SH-SY5Y (cell line): ENCODE results near the gene TIGD4.

Experiments used
- GATA2 ChIP-seq: IDR thresholded peaks from 2 replicates; pipeline ENCODE4 v1.6.1; 2011; ENCODE audit warnings: mild to moderate bottlenecking, low read depth, low read length
- GATA3 ChIP-seq: IDR thresholded peaks from 2 replicates; pipeline ENCODE4 v1.6.1; 2011; ENCODE audit warnings: low read depth, mild to moderate bottlenecking, low read length, moderate library complexity

DNA sequence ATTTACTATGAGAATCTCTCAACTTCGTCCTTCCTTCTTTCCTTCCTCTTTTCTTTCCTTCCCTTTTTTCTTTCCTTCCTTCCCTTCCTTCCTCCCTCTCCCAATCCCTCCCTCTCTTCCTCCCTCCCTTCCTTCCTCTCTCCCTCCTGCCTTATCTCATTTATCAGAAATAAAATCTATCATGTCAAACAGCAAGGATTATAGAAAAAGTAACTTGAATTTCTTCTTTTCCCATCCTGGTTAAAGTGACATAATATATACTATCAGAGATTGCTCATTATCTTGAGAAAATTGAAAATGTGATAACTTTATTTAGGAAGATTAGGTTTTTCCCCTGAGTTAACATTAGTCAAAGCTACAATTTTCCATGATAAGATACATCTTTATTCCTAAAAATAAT, 5.6 kb downstream of the TIGD4 start:
- no peak for TF ChIP-seq GATA2
- no peak for TF ChIP-seq GATA3
